Effector memory CD4-positive, alpha-beta T cell (primary cell): Measurements from ENCODE around the gene PIM3.

ENCODE experiments used
- DNase-seq, 3 donors: peaks; one replicate each; pipeline ENCODE4 v3.0.0-alpha.2; 2020
- H3K27ac ChIP-seq: 2 replicates; pipeline ENCODE4 v1.7.0; 2013; ENCODE audit warnings: mild to moderate bottlenecking, low read length, moderate library complexity; ENCODE audit not compliant: insufficient read depth, poor library complexity, severe bottlenecking
- H3K27me3 ChIP-seq: replicated peaks from 2 replicates; pipeline ENCODE4 v1.7.0; 2013; ENCODE audit warnings: mild to moderate bottlenecking, low read length; ENCODE audit not compliant: insufficient read depth, control insufficient read depth, poor library complexity, severe bottlenecking
- H3K36me3 ChIP-seq: 2 replicates; pipeline ENCODE4 v1.7.0; 2013; ENCODE audit warnings: mild to moderate bottlenecking, low read length, moderate library complexity; ENCODE audit not compliant: control insufficient read depth, insufficient read depth
- H3K4me1 ChIP-seq: 2 replicates; pipeline ENCODE4 v1.7.0; 2013; ENCODE audit warnings: low read length, mild to moderate bottlenecking; ENCODE audit not compliant: control insufficient read depth, insufficient read depth, poor library complexity, severe bottlenecking
- H3K4me3 ChIP-seq: 2 replicates; pipeline ENCODE4 v1.7.0; 2013; ENCODE audit warnings: low read length, low read depth, mild to moderate bottlenecking; ENCODE audit not compliant: insufficient read depth, poor library complexity, severe bottlenecking
- H3K9me3 ChIP-seq: 2 replicates; pipeline ENCODE4 v1.7.0; 2013; ENCODE audit warnings: mild to moderate bottlenecking, low read length, moderate library complexity; ENCODE audit not compliant: control insufficient read depth

PIM3 gene

DNA sequence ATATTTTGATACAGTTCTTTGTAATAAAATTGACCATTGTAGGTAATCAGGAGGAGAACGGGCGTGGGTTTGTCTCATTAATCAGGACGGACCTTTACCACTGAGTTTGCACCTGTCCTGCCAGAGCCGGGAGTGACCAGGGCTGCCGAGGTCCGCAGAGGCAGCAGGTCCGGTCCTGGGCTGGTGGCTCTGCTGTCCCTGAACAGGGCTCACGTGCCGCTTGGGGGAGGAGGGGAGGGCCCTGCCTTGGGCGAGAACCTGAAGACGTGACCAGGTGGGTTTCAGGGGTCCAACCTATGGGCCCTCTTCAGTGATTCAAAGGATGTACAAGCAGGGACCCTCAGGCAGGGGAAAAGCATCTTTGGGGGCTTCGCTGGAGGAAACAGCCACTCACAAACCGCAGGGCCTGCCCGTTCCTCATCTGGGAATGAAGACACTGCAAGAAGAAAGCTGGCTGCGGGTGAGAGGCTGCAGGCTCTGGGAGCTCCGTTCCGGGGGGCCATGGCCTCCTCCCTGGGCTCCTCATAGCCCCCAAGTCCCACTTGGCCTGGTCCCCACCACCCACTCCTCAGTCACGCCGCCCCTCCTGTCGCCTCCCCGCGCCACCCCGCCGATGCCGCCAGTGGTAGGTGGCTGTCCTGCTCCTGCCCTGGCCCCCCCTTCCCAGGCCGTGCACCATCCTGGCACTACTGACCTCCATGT lies 32.9 kb upstream of the PIM3 start:
- no peak overlapping the region for H3K4me3 ChIP-seq
- H3K9me3 ChIP-seq, result no peaks in the 10 kb centered on the region
- DNase-seq, result no peak
- H3K27ac ChIP-seq, result no peak overlapping the region
- H3K27me3 ChIP-seq, result no peaks in the 10 kb centered on the region
- no peaks in the 10 kb centered on the region for H3K36me3 ChIP-seq
- H3K4me1 ChIP-seq, result peaks cover 31% of the 10 kb centered on the region

DNA sequence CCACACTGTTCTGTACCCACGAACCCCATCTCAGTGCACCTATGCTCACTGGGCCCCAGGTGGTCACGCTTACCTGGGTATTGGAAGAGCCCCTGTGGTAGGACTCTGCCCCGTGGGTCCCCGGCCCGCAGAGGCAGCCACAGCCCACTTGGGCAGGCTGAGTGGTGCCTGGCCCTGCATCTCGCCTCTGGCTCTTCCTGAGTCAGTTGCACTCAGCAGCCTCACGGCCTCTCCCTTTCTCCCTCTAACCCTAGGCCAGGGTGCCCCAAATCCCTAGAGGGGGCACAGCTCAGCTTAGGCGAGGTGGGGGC lies 32.4 kb upstream of the PIM3 start:
- Histone ChIP-seq H3K27ac (no peak overlapping the region), H3K27me3 (no peaks in the 10 kb centered on the region), H3K4me1 (peaks cover 31% of the 10 kb centered on the region), H3K9me3 (no peaks in the 10 kb centered on the region), H3K36me3 (no peaks in the 10 kb centered on the region), H3K4me3 (no peak overlapping the region)
- no peak for DNase-seq

DNA sequence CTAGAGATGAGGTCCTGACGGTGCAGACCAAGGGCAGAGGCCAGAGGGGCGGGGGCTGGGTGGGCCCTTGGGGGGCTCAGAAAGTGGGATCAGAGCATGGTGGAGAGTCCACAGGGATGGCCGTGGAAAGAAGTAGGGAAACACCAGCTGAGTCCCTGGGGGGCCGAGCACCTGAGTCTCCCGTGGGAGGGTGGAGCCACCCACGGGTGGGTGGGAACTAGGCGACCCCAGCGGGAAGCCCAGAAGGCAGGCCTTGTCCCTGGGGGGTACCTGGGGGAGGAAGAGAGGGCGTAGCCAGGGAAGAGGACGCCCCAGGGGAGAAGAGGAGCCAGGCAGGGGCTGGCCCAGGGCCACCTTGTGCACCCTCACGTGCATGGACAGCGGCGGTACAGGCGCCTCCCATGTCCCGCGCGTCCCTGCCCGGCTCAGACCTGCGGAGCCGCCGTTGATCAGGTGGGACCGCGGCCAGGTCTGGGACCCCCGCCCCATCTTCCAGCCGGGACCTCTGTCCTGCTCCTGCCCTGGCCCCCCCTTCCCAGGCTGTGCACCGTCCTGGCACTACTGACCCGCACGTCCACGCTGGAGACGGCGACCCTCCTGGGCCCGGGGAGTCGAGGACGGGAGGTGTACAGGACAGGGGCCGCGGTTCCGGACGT lies 31.9 kb upstream of the PIM3 start:
- H3K4me1 ChIP-seq, result peaks cover 31% of the 10 kb centered on the region
- DNase-seq, result no peak
- H3K9me3 ChIP-seq, result no peaks in the 10 kb centered on the region
- H3K4me3 ChIP-seq, result no peak overlapping the region
- H3K27ac ChIP-seq, result no peak overlapping the region
- no peaks in the 10 kb centered on the region for H3K27me3 ChIP-seq
- H3K36me3 ChIP-seq, result no peaks in the 10 kb centered on the region

DNA sequence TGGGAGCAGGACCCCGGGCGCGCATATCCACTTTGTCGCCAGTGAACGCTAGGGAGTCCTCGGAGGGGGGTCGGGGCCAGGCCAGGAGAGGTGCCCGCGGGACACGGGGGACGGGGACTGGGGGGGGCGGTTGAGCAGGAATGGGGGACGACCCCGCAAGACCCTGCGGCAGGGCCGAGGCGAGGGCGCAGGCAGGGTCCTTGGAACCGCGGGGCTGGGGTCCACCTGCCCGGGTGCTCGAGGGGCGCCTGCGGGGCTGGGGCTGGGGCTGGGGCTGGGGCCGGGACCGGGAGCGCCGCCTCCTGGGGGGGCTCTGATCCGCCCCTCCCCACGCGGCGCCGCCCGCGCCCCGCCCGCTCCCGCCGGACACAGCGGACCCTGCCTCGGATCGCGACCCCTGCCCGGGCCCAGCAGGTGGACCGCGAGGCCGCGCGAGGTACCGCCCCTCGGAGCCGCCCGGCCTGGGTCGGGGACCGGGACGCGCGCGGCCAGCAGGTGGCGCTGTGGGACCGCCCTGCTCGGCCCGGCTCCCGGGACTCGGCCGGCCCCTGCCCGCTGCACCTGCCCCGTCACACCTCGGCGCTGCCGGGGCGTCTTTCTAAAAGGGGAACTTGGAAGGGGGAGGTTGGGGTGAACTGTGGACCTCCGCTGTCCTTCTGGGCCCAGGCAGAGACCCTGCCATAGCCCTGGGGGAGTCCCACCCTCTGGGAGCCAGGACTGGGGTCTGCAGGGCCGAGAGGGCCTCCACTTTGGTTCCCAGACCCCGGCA lies 31.2 kb upstream of the PIM3 start:
- Histone ChIP-seq H3K36me3 (no peaks in the 10 kb centered on the region), H3K27me3 (no peaks in the 10 kb centered on the region), H3K4me3 (no peak overlapping the region), H3K27ac (peak overlapping the region; percentile 33), H3K4me1 (peaks cover 34% of the 10 kb centered on the region), H3K9me3 (no peaks in the 10 kb centered on the region)
- peak; percentile 54 to 70 (median 64) for DNase-seq

DNA sequence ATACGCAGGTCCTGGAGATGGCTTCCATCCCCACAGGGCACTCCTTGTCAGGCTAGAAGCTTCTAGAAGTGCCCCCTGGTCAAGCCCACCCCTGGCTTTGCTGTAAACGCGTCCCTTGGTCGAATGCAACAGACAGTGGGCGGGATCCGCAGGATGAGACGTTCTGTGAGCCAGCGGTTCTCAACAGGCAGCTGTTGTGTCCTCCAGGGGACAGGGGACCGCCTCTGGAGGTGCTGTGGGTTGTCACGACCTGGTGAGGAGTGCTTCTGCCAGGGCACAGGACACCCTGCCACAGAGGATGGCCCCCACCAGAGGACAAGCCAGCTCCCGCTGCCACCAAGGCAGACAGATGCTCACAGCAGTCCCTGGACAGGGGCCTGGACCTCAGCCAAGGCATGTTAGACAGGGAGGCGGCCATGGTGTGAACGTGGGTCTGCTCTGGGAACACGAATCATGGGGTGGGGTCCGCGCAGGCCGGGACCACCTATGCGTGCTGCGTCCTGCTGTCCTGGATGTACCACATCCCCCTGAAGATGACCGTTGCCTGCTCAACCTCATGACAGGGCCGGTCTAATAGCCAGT lies 30.5 kb upstream of the PIM3 start:
- Histone ChIP-seq H3K9me3 (no peaks in the 10 kb centered on the region), H3K27me3 (no peaks in the 10 kb centered on the region), H3K4me3 (no peak overlapping the region), H3K27ac (peak overlapping the region; percentile 33), H3K4me1 (peaks cover 39% of the 10 kb centered on the region), H3K36me3 (no peaks in the 10 kb centered on the region)
- DNase-seq, result no peak

DNA sequence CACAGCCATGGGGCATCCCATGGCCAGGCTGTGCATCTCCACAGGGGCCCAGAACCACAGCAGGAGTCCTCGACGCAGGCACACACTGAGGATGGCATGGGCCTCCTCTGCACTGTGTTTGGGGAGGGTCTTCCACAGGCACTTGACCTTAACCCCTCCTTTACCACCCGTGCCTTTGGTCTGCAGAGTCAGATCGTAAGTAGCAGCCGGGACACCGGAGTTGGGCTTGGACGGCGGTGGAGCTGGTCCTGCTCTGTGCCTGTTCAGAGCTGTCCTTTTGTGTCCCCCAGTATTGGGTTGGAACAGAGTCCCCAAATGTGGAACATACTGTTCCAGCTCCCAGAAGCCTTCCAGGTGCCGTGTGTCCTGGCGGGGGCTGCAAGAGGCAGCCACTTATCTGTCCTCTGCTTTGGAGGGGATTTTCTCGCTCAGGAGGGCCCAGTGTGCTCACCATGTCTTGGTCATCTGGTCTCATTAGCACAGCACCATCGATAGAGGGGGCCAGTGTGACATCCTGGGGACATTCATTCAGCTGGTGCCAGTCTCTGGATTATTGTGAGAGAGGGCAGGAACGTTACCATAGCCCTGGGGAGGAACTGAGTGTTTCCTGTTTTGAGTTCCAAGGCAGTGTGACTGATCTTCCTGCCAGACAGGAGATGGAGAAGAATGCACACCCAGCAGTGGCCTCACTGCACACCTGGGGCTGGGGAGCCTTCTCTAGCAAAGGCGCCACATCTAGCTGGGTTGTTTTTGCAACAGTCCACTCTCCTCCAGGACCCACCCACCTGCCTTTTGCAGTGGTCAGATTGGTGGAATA lies 29.8 kb upstream of the PIM3 start:
- Histone ChIP-seq H3K4me3 (no peak overlapping the region), H3K36me3 (no peaks in the 10 kb centered on the region), H3K4me1 (peaks cover 34% of the 10 kb centered on the region), H3K9me3 (no peaks in the 10 kb centered on the region), H3K27ac (peak overlapping the region; percentile 10), H3K27me3 (no peaks in the 10 kb centered on the region)
- peak in 1 of 3 donors; percentile 23 for DNase-seq

DNA sequence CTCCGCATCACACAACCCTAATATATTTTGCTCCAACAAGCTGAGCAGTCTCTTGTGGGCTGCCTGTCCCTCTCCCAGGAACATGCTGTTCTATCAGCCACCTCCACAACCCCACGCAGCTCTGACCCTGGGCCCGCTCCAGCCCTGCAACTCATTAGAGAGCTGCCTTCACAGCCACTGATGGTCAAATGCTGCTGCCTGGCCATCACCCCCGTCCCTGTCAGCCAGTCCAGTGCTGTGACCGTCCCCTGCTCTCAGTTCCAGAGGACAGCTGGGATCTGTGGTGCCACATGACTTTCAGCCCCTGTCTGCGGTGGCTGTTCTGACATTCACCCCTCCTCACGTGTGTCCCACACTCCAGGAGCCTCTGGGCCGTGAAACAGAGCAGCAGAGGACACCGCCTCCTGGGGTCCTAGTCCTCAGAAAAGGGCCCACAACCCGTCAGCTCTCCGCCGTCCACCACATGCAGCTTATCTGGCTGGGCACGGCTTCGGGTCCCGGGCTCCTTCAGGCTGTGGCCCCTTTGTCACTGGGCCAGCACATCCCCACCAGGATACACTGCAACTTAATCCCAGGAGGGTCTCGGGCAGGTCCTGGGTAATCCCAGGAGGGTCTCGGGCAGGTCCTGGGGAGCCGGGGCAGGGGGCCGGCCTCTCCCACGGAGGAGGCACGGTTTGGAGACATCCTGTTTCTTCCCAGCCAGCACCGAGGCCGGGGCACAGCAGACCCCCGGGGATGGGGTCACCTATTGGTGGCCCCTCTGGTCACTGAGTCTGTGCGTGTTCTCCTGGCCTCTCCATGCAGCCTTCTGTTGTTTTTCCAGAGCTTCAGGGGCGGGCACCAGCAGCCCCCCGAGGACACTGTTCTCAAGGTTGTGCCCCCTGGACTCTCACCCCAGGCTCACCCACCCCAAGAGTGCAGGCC lies 27.1 kb upstream of the PIM3 start:
- no peaks in the 10 kb centered on the region for H3K36me3 ChIP-seq
- H3K27me3 ChIP-seq, result no peaks in the 10 kb centered on the region
- no peaks in the 10 kb centered on the region for H3K9me3 ChIP-seq
- DNase-seq, result no peak
- peaks cover 41% of the 10 kb centered on the region for H3K4me1 ChIP-seq
- H3K27ac ChIP-seq, result peak overlapping the region; percentile 90
- H3K4me3 ChIP-seq, result no peak overlapping the region

DNA sequence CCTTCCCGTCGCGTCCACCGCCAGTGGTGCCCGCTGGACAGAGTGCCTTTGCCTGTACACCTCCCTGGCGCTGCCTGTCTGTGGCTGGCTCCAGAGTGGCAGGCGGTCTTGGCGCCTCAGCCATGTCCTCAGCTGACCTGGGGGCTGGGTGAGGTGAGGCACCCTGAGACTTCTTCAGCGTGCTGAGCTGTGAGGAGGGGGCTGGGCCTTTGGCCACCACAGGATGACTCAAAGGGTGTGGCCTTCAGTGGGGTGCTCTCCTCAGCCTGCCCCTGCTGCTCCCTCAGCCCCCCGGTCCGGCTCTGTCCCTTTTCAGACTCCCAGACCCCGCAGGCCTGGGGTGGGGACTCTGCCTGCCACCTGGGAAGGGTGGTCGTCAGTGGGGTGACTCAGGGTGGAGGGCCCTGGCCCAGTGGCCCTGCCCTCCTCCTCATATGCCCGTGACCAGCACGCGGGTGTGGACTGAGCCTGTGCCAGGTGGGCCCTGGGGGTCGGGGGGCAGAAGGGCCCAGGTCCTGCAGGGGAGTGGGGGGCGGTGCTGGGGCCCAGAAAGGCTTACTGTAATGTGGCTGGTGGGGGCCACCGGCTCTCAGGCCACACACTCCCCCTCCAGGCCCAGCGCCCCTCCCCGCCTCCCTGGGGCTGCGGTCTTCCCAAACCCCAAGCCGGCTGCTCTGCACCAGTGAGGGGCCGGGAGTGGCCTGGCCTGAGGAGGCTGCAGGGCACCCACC lies 26.2 kb upstream of the PIM3 start:
- H3K4me3 ChIP-seq, result peak overlapping the region; percentile 40
- peaks cover 38% of the 10 kb centered on the region for H3K4me1 ChIP-seq
- H3K36me3 ChIP-seq, result no peaks in the 10 kb centered on the region
- H3K27ac ChIP-seq, result peak overlapping the region; percentile 90
- H3K9me3 ChIP-seq, result no peaks in the 10 kb centered on the region
- no peaks in the 10 kb centered on the region for H3K27me3 ChIP-seq
- DNase-seq, result peak; percentile 43 to 44 (median 44)
